GM18519 (cell line): ENCODE results near the gene ERAP2.
A peak's percentile ranks its signal among the peaks of the same experiment; 100 is the strongest.

ENCODE experiments used
- ATAC-seq: cut with Tn5 transposase; IDR thresholded peaks from one replicate; pipeline ENCODE4 v1.9.1; 2021; ENCODE audit warnings: mild to moderate bottlenecking, moderate library complexity; ENCODE audit not compliant: unreplicated experiment, low FRiP score

Gene ERAP2

DNA sequence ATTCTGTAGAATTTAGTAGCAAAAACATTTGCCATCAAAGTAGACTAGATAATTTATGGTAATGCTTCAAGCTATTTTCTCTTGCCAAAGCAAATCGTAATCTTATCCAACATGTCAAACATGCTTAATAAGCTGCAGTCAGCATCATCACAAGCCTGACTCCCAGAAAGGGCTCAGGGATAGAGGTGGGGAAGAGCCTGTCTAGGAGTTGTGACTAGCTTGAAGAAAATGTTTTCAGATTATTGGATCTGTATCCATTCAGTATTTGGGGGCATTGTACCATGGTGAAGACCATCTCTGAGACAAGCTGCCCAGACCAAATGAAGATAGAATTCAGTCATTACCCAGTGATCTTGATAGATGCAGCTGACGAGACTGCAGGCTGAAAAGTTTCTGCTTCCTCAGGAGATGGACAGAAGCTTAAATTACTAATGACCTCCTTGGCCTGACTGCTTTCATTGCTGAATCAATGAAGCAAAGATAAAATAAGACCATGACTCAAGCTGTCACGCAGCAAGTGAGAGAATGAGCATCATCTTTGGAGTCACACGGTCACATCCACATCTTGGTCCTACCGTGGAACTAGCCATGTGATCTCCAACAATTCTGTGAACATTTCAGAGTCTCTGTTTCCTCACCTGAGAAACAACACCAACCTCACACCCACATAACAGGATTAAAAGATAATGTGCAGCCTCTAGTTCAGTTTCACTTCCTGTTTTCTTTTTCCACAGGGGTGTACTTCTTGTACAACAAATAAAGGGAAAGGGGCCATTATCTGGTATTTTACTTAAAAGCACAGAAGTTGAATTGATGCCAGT, 9.4 kb downstream of the ERAP2 start:
- ATAC-seq = peak; percentile 91

DNA sequence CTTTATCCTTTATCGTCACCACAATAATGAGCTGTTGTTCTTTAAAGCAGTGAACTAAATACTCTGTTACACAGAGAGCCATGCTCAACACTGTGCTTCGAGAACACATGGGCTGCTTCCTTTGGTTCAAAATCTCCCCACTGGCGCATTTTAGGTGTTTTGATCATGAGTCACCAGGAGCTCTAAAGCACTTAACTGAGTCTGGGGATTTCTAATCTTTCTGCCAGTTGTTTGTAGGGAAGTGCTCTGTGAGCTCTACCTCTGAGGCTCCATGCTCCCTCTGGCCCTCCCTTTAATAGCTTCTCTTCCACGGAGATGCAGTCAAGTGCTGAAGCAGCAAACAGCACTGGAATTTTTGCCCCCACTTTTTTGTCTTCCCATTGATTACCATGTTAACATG, 17.0 kb downstream of the ERAP2 start:
- no peak for ATAC-seq

DNA sequence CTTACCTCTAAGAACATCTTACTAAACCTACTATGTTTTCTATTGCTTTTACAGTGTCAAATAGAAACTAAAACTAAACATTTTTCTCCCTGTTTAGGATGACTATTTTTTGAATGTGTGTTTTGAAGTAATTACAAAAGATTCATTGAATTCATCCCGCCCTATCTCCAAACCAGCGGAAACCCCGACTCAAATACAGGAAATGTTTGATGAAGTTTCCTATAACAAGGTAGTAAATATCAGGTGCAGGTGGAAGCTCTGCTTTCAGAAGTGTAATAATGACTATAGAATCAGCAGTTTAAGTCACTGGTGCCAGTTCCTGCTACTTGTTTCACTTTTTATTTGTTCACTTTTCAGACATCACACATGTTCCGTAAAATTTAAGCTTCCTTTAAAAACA, 20.0 kb downstream of the ERAP2 start:
- peak; percentile 38 for ATAC-seq

DNA sequence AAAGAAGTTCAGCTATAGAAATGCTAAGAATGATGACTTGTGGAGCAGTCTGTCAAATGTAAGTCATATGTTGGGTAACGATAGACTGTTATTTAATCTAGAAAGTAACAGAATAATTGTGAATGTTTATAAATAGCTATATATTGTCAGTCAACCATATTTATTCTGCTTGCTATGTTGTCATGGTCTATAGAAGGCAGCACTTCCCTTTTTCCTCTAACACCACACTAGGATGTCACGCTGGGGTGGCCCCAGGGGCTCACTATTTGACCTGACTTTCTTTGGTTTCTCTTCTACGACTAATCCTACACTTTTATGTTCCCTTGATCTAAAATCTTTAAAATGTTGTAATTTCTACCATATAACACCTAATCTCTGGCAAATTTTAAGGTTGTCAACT, 20.5 kb downstream of the ERAP2 start:
- ATAC-seq = peak; percentile 96

DNA sequence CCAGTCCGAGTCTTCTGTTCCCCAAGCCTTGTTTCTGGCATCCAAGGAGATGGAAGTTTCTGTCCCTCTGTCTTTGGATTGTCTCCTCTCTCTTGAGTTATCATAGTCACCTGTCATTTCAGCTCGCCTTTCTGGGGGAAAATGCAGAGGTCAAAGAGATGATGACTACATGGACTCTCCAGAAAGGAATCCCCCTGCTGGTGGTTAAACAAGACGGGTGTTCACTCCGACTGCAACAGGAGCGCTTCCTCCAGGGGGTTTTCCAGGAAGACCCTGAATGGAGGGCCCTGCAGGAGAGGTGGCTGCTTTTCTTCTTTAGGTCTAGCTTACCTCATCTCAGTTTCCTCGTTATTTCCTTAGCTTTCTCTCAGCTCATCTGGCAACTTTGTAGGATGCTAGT, 25.1 kb downstream of the ERAP2 start:
- no peak for ATAC-seq

DNA sequence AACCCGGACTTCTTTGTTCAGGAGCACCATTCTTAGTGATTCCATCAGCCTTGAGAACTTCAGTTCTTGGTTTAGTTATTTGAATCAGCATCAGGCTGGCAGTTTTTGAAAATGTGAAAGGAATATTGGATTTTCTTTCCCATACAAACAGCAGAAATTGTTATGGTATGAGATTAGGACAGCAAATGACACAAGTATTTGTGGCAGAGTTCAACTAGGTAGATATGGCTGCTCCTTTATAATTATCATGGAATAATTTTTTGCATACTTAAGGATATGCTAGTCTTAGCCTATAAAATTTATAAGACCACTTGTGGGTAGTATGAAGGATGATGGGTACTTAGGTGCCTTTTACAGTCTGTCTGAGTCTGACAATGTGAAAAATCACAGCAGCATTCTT, 25.5 kb downstream of the ERAP2 start:
- no peak for ATAC-seq

DNA sequence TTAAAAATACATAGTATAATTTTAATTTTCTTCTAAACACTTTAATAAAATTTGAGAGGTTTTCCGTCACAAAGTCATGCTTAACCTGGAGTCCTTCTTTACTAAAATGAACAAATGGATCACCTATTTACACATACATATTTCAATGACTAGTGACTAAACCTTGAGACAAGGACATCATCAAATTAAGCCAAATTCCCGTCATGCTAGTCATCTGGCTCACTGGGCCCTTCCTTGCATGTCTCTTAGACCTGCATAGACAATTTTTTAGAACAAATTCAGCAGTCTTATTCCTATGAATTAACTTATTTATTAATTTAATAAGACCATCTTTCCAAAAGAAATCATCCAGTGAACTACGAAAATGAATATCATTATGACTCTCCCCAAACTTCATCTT, 26.6 kb downstream of the ERAP2 start:
- no peak for ATAC-seq

DNA sequence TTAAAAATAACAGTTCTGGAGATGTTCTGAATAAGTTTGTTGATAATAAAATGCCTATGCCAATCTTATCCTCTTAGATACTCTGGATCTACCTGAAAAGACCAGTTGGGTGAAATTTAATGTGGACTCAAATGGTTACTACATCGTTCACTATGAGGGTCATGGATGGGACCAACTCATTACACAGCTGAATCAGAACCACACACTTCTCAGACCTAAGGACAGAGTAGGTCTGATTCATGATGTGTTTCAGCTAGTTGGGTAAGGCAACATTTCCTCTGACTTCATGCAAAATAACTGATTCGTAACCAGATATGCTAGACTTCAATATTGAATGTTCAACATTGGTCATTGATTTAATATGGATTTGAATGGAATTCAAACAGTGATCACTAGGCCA, 27.0 kb downstream of the ERAP2 start:
- no peak for ATAC-seq

DNA sequence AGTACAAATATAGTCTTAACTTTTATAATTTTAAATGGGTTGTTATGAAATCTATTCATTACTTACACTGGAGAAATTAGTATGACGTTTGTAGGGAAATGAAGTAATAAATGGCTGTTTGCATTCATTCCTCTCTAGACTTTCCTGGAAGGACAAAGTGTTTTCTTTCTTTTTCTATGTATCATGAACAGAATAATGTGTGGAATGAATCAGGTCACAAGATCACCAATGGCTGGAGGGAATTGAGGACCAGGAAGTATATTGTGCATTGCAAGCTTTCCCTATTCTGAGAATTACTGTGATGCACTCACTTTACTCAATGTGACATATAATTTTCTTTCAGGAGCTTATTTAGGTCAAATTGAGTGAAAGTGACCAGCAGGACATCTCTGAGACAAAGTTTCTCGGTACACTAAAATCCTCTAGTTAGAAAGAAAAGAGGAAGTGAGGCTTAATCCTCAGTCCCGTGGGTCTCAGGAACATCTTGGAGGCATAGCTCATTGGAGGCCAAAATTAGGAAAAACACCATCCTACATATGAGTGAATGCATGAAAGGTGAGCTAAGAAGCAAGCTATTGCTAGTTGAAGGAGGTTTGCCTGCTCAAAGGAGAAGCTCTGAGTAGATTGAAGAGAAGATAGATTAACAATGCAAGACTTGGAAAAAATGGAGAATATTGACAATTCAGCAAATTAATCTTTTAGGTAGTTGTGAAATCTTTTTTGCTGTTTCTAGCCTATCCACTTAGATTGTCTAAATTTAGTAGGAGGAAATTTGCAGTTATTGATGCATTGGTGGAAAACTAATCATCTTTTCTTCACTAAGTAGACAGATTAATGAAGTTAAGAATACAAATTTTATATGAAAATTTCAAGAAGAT, 28.0 kb downstream of the ERAP2 start:
- ATAC-seq = no peak

DNA sequence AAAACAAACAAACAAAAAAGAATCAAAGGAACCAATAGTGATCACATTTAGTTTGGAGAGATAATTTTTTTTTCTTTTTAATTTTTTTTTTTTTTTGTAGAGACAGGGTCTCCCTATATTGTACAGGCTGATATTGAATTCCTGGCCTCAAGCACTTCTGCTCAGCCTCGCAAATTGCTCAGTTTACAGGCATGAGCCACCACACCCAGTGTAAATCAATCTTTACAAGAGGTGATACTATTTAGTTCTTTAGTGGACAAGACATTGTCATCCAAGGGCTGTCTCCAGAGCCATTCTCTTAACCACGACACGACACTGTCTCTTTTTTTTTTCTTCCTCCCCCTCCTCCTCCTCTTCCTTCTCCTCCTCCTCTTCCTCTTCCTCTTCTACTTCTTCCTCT, 29.6 kb downstream of the ERAP2 start:
- no peak for ATAC-seq

DNA sequence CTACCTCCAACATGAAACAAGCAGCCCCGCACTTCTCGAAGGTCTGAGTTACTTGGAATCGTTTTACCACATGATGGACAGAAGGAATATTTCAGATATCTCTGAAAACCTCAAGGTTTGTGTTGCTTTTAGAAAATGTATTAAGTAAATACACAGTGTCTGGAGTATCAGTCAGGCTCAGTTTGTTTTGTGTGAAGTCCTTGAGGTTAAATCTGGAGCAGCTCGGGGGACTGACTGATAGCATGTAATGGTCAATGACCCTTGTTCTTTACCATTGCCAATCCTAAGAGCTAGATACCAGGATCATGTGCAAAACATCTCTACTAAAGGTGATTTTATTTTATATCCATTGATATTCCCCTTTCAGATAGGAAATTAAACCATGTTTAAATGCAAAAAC, 32.7 kb downstream of the ERAP2 start:
- no peak for ATAC-seq

DNA sequence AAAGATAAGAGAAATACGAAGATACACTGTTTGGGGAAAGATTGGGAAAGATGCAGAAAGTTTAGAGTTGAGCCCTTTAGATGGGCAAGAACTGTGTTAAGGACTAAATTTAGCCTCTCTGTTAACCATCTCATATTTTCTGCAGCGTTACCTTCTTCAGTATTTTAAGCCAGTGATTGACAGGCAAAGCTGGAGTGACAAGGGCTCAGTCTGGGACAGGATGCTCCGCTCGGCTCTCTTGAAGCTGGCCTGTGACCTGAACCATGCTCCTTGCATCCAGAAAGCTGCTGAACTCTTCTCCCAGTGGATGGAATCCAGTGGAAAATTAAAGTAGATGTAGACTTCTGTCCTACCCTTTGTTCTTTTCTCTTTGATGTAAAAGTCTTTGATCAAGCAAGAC, 33.1 kb downstream of the ERAP2 start:
- no peak for ATAC-seq

DNA sequence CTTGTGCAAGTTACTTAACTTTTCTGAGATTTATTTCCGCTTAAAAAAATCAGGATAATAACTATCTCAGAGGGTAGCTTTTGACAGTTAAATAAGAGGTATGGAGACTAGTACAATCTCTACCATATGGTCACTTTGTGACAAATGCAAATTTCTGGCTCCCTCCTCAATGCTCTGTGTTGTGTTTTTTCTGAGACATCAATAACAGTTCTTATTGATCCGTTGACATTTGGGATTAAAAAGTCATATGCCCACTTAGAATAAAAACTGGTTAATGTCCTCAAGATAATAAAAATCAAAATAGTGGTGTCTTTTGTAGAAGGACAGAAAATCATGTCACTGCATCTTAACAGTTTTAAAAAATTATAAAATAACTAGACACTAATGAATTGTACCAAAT, 34.8 kb downstream of the ERAP2 start:
- ATAC-seq = no peak

DNA sequence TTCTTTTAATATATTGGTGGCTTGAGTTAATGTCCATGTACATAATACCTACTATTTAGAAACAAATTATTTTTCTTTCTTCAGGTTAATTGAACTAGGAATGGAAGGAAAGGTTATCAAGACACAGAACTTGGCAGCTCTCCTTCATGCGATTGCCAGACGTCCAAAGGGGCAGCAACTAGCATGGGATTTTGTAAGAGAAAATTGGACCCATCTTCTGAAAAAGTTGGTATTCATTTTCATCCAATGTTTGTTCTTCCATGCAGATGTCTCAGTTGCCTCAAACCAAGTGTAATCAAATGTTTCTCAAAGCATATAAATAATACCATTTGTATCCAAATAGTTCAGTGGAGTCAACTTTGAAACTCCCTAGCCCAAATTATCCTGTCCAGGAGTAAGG, 36.9 kb downstream of the ERAP2 start:
- no peak for ATAC-seq

DNA sequence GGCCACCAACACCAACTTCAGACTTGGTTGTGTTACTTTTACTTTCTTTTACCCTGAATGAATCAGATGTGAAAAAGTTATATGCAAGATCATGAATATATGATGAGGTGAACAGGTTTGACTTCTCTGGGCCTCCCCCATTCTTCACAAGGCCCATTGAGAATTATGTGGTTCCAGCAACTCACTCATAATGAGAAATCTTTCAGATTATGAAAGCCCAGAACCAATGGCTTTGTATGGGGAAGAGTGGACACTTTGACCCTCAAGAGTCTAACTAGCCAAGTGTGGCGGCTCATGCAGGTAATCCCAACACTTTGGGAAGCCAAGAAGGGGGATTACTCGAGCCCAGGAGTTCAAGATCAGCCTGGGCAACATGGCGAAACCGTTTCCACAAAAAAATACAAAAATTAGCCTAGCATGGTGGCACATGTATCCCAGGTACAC, 43.5 kb downstream of the ERAP2 start:
- ATAC-seq = peak; percentile 38

DNA sequence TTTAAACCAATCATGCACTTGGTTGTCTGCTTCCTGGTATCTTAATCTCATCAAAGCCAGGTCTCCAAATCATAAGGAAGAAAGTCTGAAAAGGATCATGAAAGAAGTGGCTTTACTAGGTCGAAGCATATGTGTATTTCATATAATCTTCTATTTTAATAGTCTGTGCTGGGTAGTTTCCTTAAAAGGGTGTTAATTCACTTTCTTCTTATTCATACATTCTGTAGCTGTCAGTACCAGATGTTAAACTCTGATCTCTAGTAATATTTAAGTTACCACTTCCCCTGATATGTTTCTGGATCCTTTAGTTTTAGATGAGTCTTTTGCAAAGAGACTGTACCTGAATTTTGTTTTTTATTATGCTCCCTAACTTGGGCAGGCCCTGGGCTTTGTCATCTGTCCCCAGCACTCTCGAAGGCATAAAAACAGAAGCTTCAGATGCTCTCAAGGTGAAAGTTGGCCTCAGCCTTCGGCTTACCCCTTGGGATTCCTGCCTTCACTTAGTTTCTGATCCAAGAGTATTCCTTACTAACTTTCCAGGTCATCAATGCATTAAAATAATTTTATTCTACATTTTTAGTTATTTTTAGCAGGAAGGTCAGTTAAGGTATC, 44.5 kb downstream of the ERAP2 start:
- no peak for ATAC-seq

DNA sequence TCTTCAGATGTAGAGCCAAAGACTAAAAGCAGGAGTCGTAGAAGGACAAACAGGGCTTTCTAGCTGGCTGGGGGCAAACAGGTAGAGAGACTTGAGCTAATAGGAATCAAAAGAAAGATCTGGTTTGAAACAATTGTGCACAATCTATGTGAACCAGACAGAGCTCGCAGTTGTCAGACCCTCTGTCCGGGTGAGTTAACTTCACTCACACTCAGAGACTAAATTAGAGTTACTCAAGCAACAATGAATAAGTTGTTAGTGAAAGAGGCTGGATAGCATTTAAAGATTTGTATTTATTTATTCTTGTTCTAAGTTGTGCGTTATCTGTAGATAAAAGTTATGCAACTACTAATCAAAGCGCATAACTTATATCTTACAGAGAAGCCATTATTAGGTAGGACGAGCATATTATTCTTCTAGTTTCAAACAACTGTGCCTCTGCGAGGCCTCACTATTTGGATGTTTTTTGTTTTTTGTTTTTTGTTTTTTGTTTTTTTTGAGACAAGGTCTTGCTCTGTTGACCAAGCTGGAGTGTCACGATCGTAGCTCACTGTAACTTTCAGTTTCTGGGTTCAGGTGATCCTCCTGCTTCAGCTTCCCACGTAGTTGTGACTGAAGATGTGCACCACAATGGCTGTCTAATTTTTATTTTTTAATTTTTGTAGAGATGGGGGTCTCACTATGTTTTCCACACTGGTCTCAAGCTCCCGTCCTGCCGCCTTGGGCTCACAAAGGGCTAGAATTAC, 46.4 kb downstream of the ERAP2 start:
- no peak for ATAC-seq

DNA sequence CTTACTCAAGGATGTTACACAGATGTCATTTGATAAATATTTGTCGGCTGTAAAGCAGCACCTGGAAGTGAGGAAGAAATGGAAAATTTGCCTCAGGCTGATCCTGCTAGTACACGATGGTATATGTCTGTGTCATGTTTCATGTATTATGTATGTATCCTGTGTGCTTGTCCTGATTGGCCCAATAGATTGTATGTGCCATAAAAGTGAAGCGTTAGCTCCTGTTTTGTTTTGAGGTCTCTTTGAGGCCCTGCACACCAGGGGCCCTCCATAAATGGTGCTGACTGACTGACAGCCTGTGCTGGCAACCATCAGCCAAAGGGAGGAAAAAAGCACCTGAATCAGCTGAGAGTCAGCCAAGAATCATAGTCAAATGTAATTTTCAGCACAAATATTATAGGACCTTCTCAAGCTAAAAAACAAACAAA, 47.7 kb downstream of the ERAP2 start:
- no peak for ATAC-seq

DNA sequence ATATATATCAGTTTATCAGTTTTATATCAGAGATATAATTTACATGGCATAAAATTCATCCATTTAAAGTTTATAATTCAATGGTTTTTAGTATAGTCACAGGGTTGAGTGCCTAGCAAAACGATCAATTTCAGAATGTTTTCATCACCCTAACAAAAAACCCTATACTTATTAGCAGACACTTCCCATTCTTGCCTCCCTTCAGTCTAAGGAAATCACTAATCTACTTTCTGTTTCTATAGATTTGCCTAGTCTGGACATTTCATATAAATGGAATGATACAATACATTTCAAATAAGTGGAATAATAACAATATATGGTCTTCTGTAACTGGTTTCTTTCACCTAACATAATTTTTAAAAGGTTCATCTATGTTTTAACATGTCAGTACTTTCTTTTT, 50.0 kb downstream of the ERAP2 start:
- no peak for ATAC-seq

DNA sequence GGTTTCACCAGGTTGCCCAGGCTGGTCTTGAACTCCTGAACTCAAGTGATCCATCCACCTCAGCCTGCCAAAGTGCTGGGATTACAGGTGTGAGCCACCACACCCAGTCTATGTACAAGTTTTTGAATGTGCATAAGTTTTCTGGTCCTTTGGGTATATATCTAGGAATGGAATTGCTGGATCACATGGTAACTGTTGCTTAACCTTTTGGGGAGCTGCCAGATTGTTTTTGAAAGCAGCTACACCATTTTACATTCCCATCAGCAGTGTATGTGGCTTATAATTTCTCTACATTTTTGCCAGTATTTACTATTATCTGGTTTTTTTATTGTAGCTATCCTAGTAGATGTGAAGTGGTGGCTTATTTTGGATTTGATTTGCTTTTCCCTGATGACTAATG, 50.7 kb downstream of the ERAP2 start:
- ATAC-seq = no peak
